Gastrocnemius medialis (tissue), 4 donors: ENCODE data around the gene MEGF9.

Source experiments
- POLR2A ChIP-seq, 2 donors: fragments of 450-650 bp; IDR thresholded peaks; one replicate each; pipeline ENCODE4 v1.6.1; 2017; ENCODE audit warnings: antibody characterized with exemption in 2 of 2, mild to moderate bottlenecking in 2 of 2, moderate library complexity in 2 of 2
- TF ChIP-seq, protein P1 (sequence below), 5 experiments: fragments of 450-650 bp in 3 of 5; fragments of 200-600 bp in 2 of 5; sonication (generic) in 2 of 5; IDR thresholded peaks in 4 of 5; conservative IDR thresholded peaks in 1 of 5; 1 replicate in 4 of 5; 2 replicates in 1 of 5; pipeline ENCODE4 v1.5.1; 2016 to 2019; ENCODE audit warnings: antibody characterized with exemption in 5 of 5, mild to moderate bottlenecking in 3 of 5, moderate library complexity in 3 of 5

DNA sequence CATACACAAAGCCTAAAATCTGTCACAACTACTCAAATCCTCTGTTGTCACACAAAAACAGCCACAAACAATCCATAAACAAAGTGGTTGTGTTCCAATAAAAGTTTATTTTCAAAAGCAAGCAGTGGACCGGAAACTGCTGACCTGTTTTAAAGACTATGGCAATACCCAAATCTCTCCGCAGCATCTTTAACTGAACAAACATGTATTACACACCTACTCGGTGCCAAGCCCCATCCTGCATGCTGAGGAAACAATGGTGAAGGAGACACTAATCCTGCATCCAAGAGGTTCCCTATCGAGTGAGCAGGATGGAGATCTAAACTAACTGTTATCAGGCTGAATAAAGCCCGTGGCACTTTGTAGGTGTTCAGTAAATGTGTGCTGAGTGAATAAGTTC lies 145.5 kb downstream of the MEGF9 start:
- TF ChIP-seq, protein P1, sequence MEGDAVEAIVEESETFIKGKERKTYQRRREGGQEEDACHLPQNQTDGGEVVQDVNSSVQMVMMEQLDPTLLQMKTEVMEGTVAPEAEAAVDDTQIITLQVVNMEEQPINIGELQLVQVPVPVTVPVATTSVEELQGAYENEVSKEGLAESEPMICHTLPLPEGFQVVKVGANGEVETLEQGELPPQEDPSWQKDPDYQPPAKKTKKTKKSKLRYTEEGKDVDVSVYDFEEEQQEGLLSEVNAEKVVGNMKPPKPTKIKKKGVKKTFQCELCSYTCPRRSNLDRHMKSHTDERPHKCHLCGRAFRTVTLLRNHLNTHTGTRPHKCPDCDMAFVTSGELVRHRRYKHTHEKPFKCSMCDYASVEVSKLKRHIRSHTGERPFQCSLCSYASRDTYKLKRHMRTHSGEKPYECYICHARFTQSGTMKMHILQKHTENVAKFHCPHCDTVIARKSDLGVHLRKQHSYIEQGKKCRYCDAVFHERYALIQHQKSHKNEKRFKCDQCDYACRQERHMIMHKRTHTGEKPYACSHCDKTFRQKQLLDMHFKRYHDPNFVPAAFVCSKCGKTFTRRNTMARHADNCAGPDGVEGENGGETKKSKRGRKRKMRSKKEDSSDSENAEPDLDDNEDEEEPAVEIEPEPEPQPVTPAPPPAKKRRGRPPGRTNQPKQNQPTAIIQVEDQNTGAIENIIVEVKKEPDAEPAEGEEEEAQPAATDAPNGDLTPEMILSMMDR (IDR thresholded peaks at IDR 0.05 in 4 of 5, conservative IDR thresholded peaks at IDR 0.05 in 1 of 5): no peak
- no peak for TF ChIP-seq POLR2A (IDR thresholded peaks at IDR 0.05)
